ENCODE measurements around the gene HIVEP3. TPM values are rescaled to one million over a fixed set of nuclear protein-coding genes. Genes with fewer than 3 reads are reported as not detected.

Gene HIVEP3
- total RNA-seq, 1 experiment from 2014 or later: 0.32 TPM

DNA sequence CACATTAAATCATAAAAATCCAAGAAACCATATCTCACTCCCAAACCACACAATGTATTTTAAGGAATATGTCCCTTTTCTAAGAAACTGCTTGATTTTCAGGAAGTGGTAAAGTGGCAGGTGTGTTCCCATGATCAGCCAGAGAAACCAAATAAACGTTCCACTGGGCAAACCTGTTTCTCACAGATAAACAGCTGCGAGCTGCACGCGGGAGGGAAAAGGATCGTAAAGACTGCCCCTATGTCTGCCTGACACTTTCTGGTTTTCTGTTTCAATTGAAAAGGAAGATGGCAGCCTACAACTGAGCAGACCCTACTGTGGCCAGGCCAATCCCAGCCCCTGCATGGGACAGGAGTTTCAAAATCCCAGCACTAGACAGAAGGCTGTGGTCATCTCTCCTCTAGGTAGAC, 36.6 kb downstream of the HIVEP3 start:
- in situ Hi-C loops (cut with HindIII; ENCODE audit: low pct_unique_long_range_greater_than_20kb, low sequenced_read_pairs): no loop called here
- no peak for DNase-seq (ENCODE audit: low read depth, low spot score)

DNA sequence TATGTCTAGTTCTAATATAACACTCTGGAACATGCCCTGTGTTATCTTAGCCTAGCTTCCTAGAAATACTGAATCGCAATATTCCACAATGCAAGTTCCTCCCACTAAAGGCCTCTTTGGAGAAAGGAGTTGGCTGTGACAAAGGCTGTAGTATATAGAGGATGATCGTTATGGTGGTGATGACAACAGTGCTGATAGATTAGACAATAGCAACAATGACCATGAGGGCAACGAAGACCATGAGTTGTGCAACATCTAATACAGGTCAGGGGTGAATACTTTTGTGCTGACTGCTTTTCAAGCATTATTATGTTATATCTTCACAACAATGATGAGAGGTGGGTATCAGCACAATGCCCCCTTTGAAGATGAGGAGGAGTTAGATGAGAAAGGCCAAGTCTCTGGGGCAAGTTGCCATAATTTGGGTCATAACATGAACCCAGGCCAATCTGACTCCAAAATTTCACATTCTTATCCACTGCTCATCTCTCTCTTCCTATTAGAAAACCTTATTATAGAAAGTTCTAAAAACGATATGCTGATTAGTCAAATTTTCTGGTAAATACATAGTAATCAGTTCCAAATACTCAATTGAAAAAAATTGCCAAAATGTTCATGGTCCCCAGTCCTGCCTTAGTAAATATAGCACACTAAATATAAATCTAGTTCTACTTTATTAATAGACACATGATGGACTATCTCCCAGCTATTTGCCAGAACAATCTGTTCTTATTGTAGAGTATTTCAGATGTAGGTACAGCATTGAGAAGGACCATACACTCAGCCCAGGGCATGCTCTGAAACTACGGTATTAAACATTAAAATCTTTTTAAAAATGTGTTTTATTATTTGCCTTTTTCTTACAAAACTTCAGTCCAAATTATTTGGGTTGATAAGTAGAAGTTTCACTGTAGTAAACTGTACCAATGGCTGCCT, 37.5 kb downstream of the HIVEP3 start:
- in situ Hi-C loops (cut with HindIII; ENCODE audit: low pct_unique_long_range_greater_than_20kb, low sequenced_read_pairs): no loop called here
- DNase-seq (ENCODE audit: low read depth, low spot score): no peak

DNA sequence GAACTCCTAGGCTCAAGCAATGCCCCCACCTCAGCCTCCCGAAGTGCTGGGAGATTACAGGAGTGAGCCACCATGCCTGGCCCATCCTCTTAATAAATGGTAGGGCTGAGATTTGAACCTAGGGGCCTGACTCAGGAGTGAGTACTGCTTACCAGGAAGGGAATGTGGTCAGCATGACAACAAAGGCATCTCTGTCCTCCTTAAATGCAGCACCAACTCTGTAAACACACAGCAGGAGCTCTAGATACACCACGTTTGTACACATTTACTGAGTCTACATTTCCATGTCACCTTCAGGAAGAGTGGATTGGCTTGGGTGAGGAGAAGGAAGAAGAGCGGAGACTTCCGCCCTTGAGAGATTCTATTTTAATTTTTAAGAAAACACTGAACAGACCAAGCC, 38.5 kb downstream of the HIVEP3 start:
- in situ Hi-C loops (cut with HindIII; ENCODE audit: low pct_unique_long_range_greater_than_20kb, low sequenced_read_pairs): no loop called here
- DNase-seq (ENCODE audit: low read depth, low spot score): peak; percentile 73

DNA sequence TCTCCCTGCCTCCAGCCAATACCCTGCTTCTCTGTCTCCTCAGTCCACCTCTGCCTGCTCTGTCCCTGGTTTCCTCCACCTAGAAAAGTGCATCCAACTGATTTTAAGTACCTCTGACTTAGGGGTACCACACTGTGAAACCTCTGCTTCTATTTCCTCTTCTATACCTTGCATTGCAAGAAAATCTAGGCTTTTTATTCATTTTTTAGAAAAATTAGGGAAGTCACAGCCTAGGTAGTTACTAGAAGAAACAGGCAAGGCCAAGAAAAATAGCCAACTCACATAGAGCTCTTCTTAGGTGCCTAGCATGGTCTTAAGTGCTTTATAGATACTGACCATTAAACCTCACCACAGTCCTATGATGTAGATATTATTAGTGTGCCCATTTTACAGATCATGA, 39.1 kb downstream of the HIVEP3 start:
- DNase-seq (ENCODE audit: low read depth, low spot score): no peak
- in situ Hi-C loops (cut with HindIII; ENCODE audit: low pct_unique_long_range_greater_than_20kb, low sequenced_read_pairs): no loop called here

DNA sequence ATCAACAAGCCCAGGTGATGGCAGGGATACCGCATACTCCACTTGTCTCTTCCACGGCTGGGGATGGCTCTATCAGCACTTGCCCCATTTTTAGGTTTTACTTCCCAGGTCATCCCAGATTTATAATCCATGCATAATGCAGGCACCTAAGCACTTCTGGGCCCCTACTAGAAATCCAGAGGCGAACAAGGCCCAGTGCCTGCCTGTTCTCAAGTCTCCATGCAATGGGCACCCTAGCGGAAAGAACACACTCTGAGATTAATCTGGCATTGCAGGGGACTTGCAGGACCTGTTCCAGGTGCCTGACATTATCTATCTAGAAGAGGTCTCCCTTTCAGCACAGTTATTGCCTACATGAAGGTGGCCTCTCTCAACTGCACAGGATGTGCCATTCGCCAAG, 39.8 kb downstream of the HIVEP3 start:
- no peak for DNase-seq (ENCODE audit: low read depth, low spot score)
- in situ Hi-C loops (cut with HindIII; ENCODE audit: low pct_unique_long_range_greater_than_20kb, low sequenced_read_pairs): no loop called here

DNA sequence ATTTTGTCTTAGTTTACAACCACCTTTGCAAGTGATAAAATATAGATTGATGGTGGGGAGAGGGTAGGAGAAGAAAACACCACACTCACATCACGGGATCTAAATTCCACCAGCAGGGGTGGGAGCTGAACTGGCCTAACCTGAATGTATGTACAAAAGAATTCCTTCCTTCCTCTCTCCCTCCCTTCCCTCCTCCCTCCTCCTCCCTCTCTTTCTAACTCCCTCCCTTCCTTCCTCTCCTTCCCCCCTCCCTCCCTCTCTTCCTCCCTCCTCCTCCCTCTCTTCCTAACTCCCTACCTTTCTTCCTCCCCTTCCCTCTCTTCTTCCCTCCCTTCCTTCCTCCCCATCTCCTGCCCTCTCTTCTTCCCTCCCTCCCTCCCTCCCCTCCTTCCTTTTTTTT, 40.2 kb downstream of the HIVEP3 start:
- in situ Hi-C loops (cut with HindIII; ENCODE audit: low pct_unique_long_range_greater_than_20kb, low sequenced_read_pairs): no loop called here
- no peak for DNase-seq (ENCODE audit: low read depth, low spot score)

DNA sequence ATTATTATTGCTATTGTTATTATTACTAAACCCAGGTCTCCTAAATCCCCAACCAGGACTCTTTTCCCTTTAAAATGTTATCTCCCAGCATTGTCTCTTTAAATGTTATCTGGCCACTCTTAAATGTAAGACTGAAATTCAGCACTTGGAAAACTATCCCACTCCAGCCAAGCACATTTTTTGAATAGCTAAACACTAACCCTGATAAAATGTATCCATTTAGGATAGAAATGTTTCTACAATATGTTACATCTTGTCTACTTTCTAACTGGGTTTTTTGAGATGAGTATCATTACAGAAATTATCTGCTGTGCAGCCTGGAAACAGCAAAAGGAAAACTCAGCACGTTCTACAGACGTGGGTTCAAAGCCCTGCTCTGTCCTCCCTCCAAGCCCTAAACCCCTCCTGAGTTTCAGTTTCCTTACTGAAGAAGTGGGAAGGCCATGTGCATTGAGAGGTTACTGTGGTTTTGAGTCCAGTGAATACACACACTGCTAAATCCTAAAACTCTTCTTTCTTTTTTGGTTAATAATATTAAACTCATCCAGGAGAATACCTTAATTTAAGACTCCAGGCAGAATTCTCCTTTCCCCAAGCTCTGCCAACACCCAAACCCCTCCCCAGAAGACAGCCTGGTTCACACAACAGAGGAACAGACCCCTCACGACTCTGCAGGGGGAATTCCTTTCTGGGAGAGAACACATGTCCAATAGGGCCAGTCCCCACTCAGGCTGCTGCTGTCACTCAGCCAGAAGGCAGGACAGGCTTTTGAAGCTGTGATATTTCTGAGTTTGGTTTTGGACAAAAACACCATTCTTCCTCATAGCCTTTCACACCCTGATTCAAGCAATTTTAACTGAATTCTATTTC, 41.9 kb downstream of the HIVEP3 start:
- peak; percentile 34 for DNase-seq (ENCODE audit: low read depth, low spot score)
- in situ Hi-C loops (cut with HindIII; ENCODE audit: low pct_unique_long_range_greater_than_20kb, low sequenced_read_pairs): no loop called here

DNA sequence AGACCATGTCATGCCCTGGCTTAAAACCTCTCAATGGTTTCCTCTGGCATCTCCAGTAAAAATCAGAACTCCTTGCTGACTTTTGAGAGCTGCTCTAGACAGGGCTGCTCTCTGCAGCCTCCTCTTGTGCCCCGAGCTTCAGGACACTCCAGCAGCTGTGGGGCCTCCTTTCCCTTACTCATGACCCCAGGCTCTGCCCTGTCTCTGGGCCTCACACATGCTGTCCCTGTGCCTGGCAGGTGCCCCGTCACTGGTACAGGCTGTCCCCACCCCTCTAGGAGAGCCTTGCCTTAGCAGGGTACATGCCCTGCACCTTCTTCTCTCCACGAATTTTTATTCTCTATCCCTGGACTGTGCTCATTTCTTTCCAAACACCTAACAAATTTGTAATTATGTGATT, 43.2 kb downstream of the HIVEP3 start:
- no peak for DNase-seq (ENCODE audit: low read depth, low spot score)
- in situ Hi-C loops (cut with HindIII; ENCODE audit: low pct_unique_long_range_greater_than_20kb, low sequenced_read_pairs): no loop called here

DNA sequence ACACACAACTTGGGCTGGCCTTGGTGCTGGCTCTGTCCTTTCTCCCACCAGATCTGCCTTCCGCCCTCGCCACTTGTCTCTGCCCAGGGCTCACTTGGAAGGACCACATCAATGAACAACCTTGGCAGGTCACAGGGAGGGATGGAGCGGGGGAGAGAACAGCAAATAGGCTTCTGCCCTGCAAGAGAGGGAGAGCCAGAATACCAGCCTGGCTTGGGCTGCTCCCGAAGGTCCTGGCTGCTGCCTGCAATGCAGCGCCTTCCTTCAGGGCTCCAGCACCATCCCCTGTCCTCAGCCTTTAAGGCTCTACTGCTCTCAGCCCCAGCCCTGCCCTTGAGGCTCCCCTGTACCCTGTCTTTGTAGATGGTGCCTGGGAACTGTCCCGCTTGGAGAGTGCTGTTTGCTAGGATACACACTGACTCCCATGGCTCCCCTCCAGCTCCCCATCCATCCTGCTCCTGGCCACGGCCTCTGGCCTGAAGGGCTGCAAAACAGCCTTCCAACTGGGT, 43.8 kb downstream of the HIVEP3 start:
- no peak for DNase-seq (ENCODE audit: low read depth, low spot score)
- in situ Hi-C loops (cut with HindIII; ENCODE audit: low pct_unique_long_range_greater_than_20kb, low sequenced_read_pairs): no loop called here

DNA sequence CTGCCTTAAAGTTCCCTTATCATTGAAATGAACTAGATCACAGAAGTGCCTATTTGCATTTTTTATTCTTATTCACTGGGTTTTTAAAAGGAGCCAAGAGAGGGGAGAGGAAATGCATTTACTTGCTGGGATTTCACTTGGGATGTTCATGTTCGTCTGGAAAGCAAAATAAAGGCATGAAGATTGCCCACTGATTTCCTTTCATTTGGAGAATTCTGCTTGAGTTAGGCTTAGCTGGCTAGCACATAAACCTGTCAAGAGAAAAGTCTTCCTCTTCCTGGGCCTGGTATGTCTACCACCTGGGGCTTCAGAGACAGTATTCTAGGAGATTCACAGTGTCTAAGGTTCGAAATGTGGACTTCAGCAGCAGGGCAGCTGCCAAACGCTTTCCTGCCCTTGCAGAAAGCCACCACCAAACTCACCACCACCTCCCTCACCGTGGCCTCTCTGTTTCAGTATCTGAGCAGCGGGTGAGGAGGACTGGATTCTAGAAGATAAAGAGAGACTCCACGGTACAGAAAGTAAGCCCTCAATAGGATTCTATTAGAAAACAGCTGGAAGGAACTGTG, 44.5 kb downstream of the HIVEP3 start:
- in situ Hi-C loops (cut with HindIII; ENCODE audit: low pct_unique_long_range_greater_than_20kb, low sequenced_read_pairs): no loop called here
- DNase-seq (ENCODE audit: low read depth, low spot score): no peak

DNA sequence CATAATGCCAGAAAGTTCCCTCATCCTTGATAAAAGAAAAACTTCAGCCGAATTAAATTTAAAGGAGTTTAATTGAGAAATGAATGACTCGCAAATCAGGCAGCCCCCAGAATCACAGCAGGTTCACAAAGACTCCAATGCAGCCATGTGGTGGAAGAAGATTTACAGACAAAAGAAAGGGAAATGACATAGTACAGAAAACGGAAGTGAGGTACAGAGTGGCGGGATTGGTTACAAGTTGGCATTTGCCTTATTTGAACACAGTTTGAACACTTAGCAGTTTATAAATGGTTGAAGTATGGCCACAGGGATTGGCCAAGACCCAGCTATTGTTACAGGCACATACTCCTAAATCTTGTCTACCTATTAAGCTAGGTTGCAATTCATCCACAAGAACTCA, 46.6 kb downstream of the HIVEP3 start:
- in situ Hi-C loops (cut with HindIII; ENCODE audit: low pct_unique_long_range_greater_than_20kb, low sequenced_read_pairs): no loop called here

DNA sequence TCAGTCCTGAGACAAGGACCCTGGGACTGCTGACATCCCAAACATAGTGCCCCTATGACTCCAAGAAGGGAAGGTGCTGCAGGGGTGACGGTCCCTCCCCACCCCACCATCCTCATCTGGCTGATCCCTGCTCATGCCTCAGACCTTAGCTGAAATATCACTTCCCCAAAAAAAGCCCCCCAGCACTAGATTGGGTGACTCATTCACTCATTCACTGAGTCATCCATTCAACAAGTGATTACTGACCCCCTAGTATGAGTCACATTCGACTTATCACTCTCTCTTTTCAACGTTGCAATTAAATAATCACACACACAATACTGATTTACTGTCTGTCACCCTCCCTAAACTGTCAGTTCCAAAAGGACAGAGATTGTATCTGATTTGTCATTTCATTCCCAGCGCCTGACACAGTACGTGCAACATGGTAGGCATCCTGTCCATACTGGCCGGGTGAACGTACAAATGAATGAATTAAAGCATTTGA, 48.6 kb downstream of the HIVEP3 start:
- in situ Hi-C loops (cut with HindIII; ENCODE audit: low pct_unique_long_range_greater_than_20kb, low sequenced_read_pairs): no loop called here
- no peak for DNase-seq (ENCODE audit: low read depth, low spot score)

More for the DNA sequence above, 46.6 kb downstream of the HIVEP3 start:
- DNase-seq (ENCODE audit: low read depth, low spot score): no peak

DNA sequence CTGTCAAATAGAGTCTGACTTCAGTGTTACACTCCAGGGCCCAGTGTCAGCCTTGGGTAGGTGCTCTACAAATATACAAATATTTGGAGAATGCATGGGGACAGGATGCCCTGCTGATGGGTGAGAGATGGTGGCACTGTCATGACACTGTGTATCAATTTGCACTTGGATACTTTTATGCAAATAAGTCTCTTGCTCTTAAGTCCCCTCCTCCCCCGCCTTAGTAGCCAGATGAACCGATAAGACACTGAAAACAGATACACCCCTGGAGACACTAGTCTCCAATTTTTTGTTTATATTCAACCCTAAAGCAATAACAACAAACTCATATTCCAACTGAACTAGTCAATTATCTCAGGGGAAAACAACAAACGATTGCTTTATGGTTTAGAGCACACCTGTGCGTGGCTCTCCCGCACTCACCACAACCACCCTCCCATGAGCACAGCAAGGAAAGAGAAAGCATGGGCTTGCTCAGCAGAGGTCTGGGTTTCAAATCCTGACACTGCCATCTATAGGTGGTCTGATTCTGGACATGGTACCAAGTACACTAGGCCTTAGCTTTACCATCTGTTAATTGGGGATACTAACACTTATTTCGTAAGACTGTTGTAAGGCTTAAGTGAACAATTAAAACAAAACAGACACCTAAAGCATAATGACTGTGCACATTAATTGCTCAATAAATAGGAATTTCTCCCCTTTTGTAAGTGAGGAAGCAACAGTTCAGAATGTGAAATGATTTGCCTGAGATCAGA, 50.3 kb downstream of the HIVEP3 start:
- in situ Hi-C loops (cut with HindIII; ENCODE audit: low pct_unique_long_range_greater_than_20kb, low sequenced_read_pairs): no loop called here
- peak; percentile 19 for DNase-seq (ENCODE audit: low read depth, low spot score)

DNA sequence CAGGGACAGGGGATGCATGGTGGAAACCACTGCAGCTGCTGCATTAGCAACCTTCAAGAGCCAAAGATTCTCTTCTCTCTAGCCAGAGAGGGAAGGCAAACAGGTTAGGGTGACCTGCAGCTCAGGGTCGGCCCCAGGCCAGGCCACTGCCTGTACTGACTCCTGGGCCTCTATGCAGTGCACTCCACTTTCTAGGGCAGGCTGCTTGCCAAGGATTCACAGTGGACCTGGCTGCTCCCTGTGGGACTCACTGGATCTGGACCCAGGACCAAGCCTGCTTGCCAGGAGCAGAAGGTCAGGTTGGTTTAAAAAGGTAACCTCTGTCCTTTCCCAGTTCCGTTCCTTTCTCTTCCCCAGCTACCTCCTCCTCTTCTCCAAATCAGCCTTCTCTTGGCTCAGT, 52.4 kb downstream of the HIVEP3 start:
- DNase-seq (ENCODE audit: low read depth, low spot score): no peak
- in situ Hi-C loops (cut with HindIII; ENCODE audit: low pct_unique_long_range_greater_than_20kb, low sequenced_read_pairs): no loop called here

DNA sequence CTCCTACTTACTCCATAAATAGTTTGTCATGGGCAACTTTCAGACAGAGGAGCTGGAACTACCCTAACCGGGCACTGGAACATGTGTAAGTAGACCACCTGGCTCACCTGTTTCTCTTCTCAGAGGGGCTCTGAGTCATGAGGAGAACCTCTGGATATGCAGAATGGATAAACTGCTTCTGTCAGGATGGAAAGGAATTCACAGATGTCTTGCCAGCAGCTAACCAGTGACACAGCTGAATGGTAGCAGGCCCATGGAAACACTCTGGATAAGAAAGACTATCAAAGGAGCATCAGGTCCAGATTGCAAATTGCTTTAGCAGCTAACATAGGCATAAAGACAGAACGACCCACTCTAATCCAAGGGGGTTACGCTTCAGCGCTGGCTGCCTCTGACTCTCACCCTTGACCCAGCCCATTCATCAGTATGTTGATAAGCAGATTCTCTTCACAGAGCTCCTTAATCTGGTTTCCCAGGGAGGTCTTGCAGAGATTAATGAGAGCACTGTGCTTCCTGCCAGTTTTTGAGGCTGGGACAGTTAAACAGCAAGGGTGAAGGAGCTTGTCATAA, 54.2 kb downstream of the HIVEP3 start:
- in situ Hi-C loops (cut with HindIII; ENCODE audit: low pct_unique_long_range_greater_than_20kb, low sequenced_read_pairs): no loop called here
- DNase-seq (ENCODE audit: low read depth, low spot score): no peak

DNA sequence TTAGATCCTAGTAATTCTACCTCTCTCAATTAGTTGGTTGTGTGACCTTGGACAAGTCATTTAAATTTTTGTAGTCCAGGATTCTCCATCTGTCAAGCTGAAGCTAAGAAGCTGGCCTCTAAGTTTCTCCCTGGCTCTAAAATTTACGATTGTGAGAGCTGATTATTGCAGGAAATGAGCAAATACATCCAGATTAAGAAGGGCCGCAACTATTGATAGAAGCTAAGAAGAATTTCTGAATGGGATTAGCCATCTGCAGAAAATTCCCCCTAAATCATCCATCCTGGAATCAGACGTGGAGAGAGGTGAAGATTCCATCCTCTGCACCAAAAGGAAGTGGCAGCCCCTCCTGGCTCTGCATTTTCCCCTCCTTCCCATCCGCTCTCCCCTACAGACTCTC, 55.0 kb downstream of the HIVEP3 start:
- in situ Hi-C loops (cut with HindIII; ENCODE audit: low pct_unique_long_range_greater_than_20kb, low sequenced_read_pairs): no loop called here
- DNase-seq (ENCODE audit: low read depth, low spot score): no peak
